Upper lobe of right lung (tissue), 1 donor: ENCODE results near the gene GPRC5C. TPM values are rescaled to one million over a fixed set of nuclear protein-coding genes. Genes with fewer than 3 reads are reported as not detected.

ENCODE experiments used
- ATAC-seq: fragments of 200-7000 bp; cut with Tn5 transposase; one replicate; pipeline ENCODE4 v1.9.1; 2020; ENCODE audit warnings: mild to moderate bottlenecking, moderate library complexity
- DNase-seq: peaks from one replicate; pipeline ENCODE4 v3.0.0-alpha.2; 2020
- H3K27ac ChIP-seq: fragments of 200-600 bp; one replicate; pipeline ENCODE4 v1.8.0; 2022
- H3K27me3 ChIP-seq: fragments of 200-600 bp; one replicate; pipeline ENCODE4 v1.8.0; 2022; ENCODE audit warnings: mild to moderate bottlenecking
- H3K36me3 ChIP-seq: fragments of 200-600 bp; one replicate; pipeline ENCODE4 v1.8.0; 2022
- H3K4me1 ChIP-seq: fragments of 200-600 bp; one replicate; pipeline ENCODE4 v1.8.0; 2022
- H3K4me3 ChIP-seq: fragments of 200-600 bp; one replicate; pipeline ENCODE4 v1.8.0; 2022; ENCODE audit warnings: mild to moderate bottlenecking
- H3K9me3 ChIP-seq: fragments of 200-600 bp; one replicate; pipeline ENCODE4 v1.8.0; 2022
- intact Hi-C: fragments of 100-400 bp; cut with DNase I; formaldehyde crosslinking; loops from one replicate; pipeline ENCODE4 v1.11.0; 2022
- long read RNA-seq: library from polyadenylated mRNA; unstranded; transcript quantifications from one replicate; pipeline ENCODE4 v2.0.0, GENCODE V29; 2021
- total RNA-seq: library from RNA; stranded (reverse); fragmentation: NEBNext Ultra II Directional; extraction: Animal tissue kit (Norgen Biotek cat#: 25700); gene quantifications from one replicate; pipeline ENCODE4 v1.2.1, GENCODE V29; 2021
- TF ChIP-seq, protein P1 (sequence below): fragments of 200-600 bp; IDR thresholded peaks from one replicate; pipeline ENCODE4 v1.8.0; 2022; ENCODE audit warnings: antibody characterized with exemption
- donor health status: DM: no; HTN: yes; CAD: no; lungs with severe emphysema.

The GPRC5C gene, protein sequence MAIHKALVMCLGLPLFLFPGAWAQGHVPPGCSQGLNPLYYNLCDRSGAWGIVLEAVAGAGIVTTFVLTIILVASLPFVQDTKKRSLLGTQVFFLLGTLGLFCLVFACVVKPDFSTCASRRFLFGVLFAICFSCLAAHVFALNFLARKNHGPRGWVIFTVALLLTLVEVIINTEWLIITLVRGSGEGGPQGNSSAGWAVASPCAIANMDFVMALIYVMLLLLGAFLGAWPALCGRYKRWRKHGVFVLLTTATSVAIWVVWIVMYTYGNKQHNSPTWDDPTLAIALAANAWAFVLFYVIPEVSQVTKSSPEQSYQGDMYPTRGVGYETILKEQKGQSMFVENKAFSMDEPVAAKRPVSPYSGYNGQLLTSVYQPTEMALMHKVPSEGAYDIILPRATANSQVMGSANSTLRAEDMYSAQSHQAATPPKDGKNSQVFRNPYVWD
- total RNA-seq, result 48.6 TPM
- long read RNA-seq, transcript GPRC5C-202 (4 exons, 2,988 nt), result major isoform, 19 of 55 reads
- long read RNA-seq, partial matches to known transcripts, result 27 of 55 reads
- long read RNA-seq, other reads (novel, unspliced or antisense), result 4 of 55 reads

DNA sequence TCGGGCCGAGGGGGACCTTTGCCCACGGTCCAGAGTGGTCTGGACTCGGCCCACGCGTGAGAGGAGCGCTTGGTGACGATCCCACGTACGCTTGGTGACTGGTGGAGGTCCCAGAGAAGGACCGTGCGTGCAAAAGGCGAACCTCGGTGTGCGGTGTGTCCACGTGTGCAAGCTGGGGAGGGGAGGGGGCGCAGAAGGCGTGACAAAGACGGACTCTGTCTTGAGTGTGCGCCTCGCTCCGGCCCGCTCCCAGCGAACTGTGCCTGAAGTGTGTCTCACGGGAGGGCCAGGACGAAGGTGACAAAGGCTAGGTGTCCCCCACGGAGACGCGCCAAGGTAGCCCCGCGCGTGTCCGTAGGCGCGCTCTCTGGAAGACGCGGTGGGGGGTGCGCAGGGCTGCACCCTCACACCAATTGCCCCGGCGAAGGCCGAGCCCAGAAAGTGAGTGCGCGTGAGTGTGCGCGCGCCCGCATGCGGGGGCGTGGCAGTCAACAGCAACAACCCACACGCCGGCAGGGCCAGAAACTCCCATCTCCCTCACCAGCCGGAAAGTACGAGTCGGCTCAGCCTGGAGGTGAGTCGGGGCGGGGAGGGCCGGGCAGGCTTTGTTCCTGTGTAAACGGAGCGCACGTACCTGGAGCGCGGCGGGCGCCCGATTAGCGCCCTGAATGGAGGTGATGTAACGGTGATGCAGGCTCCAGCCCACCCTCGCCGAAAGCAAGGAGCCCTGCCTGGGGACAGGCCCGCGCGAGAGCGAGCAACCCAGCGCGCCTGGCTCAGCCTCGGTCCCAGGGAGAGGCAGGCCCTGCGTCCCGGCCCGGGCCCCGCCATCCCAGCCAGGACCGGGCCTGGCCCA, at the start of gene GPRC5C:
GPRC5C (plus strand) TSS at position 521 of the 856 bp plus-strand sequence. CDS start 7,689 bp downstream, outside the sequence.
- peak within 1 kb of the TSS; percentile 65 for H3K4me3 ChIP-seq
- ATAC-seq (peak; percentile 70), DNase-seq (peak; percentile 93)
- TF ChIP-seq, protein P1, sequence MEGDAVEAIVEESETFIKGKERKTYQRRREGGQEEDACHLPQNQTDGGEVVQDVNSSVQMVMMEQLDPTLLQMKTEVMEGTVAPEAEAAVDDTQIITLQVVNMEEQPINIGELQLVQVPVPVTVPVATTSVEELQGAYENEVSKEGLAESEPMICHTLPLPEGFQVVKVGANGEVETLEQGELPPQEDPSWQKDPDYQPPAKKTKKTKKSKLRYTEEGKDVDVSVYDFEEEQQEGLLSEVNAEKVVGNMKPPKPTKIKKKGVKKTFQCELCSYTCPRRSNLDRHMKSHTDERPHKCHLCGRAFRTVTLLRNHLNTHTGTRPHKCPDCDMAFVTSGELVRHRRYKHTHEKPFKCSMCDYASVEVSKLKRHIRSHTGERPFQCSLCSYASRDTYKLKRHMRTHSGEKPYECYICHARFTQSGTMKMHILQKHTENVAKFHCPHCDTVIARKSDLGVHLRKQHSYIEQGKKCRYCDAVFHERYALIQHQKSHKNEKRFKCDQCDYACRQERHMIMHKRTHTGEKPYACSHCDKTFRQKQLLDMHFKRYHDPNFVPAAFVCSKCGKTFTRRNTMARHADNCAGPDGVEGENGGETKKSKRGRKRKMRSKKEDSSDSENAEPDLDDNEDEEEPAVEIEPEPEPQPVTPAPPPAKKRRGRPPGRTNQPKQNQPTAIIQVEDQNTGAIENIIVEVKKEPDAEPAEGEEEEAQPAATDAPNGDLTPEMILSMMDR, result no peak
- peaks cover 17% of the 10 kb centered on the region for H3K4me1 ChIP-seq
- H3K27me3 ChIP-seq, result peaks cover 23% of the 10 kb centered on the region
- peak within 1 kb of the TSS; percentile 95 for H3K27ac ChIP-seq
- H3K36me3 ChIP-seq, result no peaks in the 10 kb centered on the region
- intact Hi-C loops, result no loop called here
- H3K9me3 ChIP-seq, result no peaks in the 10 kb centered on the region

DNA sequence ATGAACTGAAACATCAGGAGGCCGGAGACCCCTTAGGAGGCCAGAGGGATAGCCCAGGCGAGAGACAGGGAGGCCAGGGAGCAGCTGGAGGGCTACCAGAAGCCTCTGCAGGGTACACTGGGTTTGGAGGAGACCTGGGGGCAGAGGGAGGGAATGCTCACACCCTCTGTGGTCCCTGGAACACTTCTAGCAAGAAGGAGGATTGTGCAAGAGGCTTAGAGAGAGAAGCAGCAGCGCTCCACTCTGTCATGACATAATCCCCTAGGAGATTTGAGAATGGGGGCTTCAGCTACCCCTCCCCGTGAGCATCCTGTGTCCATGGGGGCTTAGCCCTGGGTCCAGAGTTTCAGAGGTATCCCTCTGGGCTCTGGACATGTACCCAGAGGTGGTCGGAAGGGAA, 48.7 kb upstream of the GPRC5C start:
- DNase-seq (no peak), ATAC-seq (no peak)
- Histone ChIP-seq H3K4me1 (peaks cover 10% of the 10 kb centered on the region), H3K27me3 (no peaks in the 10 kb centered on the region), H3K36me3 (no peaks in the 10 kb centered on the region), H3K4me3 (no peak overlapping the region), H3K27ac (no peak overlapping the region), H3K9me3 (no peaks in the 10 kb centered on the region)
- TF ChIP-seq, protein P1, result no peak
- intact Hi-C loops, result no loop called here

DNA sequence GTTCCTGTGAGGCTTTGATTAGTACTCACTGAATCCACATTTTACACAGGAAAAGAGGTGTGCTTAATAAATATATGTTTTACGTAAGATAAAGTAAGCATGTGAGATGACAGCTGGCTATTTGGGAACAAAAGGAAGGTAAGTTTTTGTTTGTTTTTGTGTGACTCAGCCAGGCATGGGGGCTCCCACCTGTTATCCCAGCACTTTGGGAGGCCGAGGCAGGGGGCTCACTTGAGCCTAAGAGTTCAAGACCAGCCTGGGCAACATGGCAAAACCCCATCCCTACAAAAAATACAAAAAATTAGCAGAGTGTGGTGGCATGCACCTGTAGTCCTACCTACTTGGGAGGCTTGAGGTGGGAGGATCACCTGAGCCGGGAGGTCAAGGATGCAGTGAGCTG, 46.7 kb upstream of the GPRC5C start:
- ATAC-seq (no peak), DNase-seq (no peak)
- Histone ChIP-seq H3K27ac (no peak overlapping the region), H3K36me3 (no peaks in the 10 kb centered on the region), H3K9me3 (no peaks in the 10 kb centered on the region), H3K4me1 (peaks cover under 1% of the 10 kb centered on the region), H3K27me3 (no peaks in the 10 kb centered on the region), H3K4me3 (no peak overlapping the region)
- intact Hi-C loops, result no loop called here
- TF ChIP-seq, protein P1, result no peak

DNA sequence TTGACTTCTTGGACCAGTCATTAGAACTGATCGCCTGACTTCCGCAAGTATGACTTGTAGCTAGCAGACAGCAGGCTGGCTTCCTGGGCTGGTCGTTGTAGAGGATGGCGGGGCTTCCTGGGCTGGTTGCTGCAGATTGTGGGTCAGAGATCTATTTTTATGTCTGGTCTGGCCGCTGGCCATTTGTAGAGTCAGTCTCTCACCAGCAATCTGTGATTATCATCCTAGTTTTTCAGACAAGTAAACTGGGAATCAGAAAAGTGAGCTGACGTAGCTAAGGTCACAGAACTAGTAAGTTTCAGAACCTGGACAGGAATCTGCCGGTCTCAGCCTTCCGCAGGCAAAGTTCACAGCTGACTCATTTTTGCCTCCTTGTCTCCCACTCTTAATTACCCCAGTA, 45.5 kb upstream of the GPRC5C start:
- no peak overlapping the region for H3K4me3 ChIP-seq
- intact Hi-C loops, result no loop called here
- TF ChIP-seq, protein P1, result no peak
- H3K9me3 ChIP-seq, result no peaks in the 10 kb centered on the region
- H3K27ac ChIP-seq, result no peak overlapping the region
- no peak for DNase-seq
- no peaks in the 10 kb centered on the region for H3K36me3 ChIP-seq
- no peaks in the 10 kb centered on the region for H3K4me1 ChIP-seq
- ATAC-seq, result no peak
- H3K27me3 ChIP-seq, result no peaks in the 10 kb centered on the region

DNA sequence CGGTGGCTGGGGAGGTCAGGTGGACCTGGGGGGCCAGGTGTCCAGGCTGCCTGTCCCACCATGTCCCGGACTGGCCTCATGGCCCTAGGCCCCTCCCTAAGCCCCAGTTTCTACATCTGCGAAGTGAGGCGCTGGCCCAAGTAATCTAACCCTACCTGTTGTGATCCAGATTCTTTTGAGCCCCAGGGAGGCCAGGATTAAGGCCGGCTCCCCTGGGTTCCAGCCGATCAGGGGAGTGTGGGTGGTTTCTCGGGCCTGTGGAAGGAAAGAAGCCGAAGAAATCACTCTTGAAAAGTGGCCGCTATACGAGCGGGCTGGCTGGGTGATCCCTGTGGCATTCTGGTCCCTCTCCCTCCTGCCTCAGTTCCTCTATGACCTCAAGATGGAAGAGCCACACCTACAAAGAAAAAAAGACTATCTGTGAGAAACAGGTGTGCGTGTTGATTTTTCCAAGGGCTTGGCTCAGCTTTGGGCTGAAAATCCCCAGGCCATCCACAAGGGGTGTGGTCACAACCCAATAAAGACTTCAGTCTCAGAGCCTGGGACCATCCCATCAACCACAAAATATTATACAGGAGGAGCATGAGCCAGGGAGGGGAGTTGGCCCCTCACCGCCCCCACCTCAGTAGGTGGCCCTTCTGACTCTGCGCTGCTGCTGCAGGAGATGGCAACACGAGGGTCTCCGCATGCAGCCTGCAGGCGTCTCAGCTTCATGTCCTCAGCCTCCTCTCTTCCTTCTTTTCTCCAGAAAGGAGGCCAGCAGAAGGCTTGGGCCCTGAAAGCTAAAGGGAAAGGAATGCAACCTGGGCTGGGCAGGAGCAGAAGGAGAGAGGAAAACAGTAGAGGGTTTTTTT, 44.3 kb upstream of the GPRC5C start:
- no peaks in the 10 kb centered on the region for H3K27me3 ChIP-seq
- H3K27ac ChIP-seq, result no peak overlapping the region
- TF ChIP-seq, protein P1, result no peak
- H3K36me3 ChIP-seq, result no peaks in the 10 kb centered on the region
- intact Hi-C loops, result no loop called here
- no peaks in the 10 kb centered on the region for H3K9me3 ChIP-seq
- no peak overlapping the region for H3K4me3 ChIP-seq
- H3K4me1 ChIP-seq, result no peaks in the 10 kb centered on the region
- ATAC-seq, result no peak
- no peak for DNase-seq
